Stimulated activated CD4-positive, alpha-beta T cell treated with anti-CD3 and anti-CD28 coated beads, Interleukin-15, amount 100 ng/mL, for 48 hours (primary cell): ENCODE results near the gene RIN3.
"Not testable (repeated sequence)": the region's sequence is repeated elsewhere in the genome, so short reads cannot be mapped to it uniquely, and the experiment has no call there.

ENCODE experiments used
- DNase-seq, 2 donors: peaks; one replicate each; pipeline ENCODE4 v3.0.0-alpha.2; 2020; ENCODE audit warnings: low read depth in 2 of 2

The RIN3 gene

DNA sequence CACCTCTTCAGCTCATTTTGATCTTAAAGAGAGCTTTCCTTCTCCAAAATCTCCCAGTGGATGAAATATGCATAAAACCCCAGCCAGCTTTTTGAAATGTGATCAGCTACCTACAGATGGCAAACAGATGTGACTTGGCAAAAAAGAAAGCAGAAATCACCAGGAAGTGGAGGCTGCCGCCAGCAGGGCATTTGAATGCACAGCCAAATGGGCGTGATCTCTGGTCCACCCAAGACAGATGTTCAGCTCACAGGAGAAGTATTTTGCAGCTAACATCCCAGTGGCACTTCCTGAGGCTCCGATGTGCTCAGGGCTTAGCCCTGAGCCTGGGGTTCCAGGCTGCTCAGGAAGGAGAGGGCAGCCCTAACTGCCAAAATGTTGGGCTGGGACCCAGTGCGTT lies 156.6 kb downstream of the RIN3 start:
- DNase-seq, result no peak

DNA sequence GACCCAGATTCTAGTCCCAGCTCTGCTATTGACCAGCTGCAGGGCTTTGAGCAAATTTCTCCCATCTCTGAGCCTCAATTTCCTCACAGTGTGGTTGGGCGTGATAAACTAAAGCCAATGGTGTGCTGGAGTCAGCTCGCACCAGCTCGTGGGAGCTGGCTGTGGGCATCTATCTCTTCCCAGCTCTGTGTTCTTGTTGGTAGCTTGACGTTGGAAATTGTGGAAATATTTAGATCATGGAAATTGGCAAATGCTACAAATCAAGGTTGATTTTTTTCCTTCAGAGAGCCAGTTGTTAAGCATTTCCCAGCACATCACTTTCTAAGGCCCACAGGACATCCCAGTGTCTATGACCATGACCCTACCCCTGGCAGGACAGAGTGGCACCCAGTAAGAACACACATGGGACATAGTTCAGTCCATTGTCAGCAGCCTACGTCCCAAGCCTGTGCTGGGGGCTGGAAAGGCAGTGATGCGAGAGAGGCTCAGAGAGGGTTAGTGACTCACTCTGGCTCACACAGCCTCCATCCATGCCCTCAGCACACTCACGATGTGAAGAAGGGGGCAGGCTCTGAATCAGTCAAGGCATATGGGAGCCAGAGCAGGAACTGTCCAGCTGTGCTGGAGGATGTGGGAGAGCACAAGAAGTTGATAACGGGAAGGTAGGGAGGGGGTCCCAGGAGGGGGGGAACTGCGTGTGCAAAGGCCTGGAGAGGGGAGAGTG lies 157.2 kb downstream of the RIN3 start:
- DNase-seq, result no peak

DNA sequence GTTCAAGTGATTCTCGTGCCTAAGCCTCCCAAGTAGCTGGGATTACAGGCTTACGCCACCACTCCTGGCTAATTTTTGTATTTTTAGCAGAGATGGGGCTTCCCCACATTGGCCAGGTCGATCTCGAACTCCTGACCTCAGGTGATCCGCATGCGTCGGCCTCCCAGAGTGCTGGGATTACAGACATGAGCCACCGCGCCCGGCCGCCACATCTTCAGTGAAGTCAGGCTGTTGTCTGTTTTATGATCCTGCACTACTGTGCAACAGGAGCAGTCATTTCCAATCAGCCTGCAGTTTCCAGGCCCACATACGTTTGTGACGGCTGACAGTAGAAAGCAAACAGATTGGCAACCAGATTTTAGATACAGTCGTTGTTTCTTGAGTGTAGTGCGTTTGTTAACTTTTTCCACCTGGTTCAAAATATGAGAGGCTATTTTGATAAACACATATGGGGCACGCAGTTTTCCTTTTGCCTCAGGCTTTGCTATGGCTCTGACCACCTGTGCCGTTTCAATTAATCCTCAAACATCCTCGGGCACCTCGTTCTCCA lies 160.1 kb downstream of the RIN3 start:
- DNase-seq, result no peak

DNA sequence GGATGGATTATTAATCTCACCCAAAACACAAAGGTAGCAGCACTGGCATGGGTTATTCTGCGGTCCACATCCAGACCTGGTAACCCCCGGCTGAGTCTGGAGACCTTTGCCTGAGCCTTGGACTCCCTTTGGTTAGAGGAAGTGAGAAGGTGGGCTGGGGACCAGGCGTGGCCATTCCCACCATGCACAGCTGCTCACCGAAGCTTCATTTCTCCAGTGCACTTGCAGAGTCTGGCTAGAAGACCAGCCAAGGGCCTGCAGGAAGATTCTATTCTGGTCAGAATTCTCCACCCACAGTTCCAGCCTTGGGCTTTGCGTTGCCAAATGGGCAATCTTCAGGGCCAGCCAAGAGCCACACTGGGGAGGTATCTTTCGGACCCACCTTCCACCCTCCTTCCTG lies 161.8 kb downstream of the RIN3 start:
- DNase-seq, result no peak

DNA sequence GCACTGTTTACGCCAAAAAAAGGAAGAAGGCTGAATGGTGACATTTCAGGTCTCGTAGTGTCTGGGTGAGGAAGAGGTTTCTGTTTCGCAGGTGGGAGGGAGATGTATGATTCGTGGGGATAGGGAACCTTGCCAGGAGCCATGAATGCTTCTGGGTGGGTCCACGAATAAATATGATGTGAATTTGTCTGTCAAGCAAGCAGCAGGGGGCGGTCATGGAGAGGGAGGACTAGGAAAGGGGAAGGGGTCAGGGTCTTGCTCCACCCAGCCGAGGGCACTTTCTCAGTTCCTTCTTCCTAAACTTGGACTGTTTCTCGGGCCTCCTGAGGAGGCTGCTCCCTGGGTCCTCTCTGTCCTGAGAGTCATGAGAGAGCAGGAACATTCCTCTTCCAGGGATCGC lies 162.4 kb downstream of the RIN3 start:
- DNase-seq, result no peak

DNA sequence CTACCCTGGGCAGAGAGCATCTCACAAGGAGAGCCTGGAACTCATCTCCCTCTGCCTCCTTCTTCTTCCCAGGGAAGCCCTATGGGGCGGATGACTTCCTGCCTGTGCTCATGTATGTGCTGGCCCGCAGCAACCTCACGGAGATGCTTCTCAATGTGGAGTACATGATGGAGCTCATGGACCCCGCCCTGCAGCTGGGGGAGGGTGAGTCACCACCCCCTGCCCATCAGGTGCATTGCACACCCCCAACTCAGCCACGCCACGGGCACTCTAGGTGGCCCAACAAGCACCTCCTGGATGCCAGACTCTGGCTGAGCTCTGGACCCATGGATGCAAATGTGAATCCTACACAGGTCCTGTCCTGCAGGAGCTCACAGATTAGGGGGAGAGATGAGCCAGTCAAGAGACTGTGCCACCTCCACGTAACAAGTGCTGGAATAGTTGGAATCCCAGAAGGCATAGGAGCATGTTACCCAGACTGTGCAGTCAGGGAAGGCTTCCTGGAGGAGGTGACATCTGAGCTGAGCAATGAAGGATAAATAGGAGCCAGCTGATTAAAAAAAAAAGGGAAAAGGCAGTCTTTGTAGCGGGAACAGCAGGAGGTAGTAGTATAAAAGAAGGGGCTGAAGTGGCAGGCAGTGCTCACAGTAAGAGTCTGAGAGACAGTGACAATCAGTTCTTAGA lies 163.0 kb downstream of the RIN3 start:
- no peak for DNase-seq

DNA sequence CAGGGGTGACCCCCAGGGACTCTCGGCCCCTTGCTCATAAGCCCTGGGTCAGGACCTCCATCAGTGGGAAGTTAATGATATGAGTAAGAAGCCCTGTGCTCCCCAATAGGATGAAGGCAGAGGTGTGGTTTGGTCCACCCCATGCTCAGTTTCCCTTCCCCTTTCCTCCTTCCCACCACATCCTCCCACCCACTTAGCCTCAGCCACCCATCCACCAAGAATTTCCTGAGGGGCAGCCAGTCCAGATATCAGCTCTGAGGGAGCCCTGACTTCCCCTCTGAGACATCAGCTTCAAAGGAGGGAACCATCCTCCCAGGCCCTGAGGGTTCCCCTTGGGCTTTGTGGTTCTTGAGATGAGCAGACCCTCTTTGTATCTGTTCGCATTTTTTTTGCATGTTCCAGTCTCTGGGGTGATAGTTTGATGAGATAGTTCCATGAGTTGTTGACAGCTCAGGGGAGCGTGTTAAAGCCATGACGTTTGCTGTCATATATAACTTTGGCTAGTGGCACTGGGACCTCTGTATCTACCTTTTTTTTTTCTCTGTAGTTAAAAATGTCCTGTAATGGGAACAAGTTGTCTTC lies 163.6 kb downstream of the RIN3 start:
- peak; percentile 68 to 69 for DNase-seq

DNA sequence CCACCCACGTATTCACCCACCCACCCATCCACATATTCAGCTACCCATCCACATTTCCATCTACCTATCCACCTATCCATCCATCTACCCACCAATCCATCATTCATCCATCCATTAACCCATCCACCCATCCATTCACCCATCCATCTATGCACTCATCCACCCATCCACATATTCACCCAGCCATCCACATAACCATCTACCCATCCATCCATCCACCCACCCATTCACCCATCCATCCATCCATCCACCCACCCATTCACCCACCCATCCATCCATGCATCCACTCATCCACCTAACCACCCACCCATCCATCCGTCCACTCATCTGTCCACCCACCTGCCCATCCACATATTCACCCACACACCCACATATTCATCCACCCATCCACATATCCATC lies 164.4 kb downstream of the RIN3 start:
- no peak for DNase-seq

DNA sequence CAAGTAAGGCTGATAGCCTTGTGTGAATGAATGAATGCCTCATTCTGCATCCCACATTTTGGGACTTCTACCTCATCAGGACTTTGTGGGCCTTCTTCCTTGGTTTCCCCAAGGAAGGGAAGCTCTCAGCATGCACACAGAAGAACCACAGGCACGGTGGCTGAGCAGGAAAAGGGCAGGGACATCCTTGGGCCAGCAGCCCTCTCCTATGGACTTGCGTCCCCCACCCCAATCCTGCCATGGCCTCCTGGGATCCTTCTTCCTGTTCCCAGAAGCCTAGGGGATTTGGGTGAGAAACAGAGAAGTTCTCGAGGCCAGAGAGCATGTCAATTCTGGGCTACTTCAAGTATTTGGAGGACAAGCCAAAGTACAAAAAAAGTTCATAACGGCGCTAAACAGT lies 165.2 kb downstream of the RIN3 start:
- no peak for DNase-seq

DNA sequence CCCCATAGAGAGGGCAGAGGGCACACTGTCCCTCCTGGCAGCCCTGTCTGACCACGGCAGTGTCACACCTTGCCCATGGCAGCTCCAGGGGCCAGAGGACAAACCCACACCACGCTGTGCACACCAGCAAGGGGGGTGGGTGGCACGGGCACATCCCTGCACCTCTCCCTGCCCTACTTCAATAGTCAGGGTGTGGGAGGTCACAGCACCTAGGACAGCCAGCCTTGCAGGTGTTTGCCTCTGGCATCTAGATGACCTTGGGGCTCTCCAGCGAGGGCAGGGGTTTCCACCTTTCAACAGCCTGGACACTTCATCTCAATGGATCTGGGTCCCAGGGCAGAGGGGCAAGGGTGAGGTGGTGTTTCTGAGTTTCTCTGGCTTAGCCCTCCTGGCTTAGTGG lies 165.7 kb downstream of the RIN3 start:
- DNase-seq, result no peak

DNA sequence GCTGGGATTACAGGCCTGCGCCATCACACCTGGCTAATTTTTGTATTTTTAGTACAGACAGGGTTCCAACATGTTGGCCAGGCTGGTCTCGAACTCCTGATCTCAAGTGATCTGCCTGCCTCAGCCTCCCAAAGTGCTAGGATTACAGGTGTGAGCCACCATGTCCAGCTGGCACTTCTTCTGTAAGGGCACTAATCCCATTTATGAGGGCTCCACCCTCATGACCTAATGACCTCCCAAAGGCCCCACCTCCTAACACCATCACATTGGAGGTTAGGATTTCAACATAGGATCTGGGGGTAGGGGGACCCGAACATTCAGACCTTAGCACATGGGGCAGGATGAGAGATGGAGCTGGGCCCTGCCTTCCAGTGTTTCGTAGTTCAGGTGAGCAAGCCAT lies 166.7 kb downstream of the RIN3 start:
- not testable (repeated sequence) for DNase-seq

DNA sequence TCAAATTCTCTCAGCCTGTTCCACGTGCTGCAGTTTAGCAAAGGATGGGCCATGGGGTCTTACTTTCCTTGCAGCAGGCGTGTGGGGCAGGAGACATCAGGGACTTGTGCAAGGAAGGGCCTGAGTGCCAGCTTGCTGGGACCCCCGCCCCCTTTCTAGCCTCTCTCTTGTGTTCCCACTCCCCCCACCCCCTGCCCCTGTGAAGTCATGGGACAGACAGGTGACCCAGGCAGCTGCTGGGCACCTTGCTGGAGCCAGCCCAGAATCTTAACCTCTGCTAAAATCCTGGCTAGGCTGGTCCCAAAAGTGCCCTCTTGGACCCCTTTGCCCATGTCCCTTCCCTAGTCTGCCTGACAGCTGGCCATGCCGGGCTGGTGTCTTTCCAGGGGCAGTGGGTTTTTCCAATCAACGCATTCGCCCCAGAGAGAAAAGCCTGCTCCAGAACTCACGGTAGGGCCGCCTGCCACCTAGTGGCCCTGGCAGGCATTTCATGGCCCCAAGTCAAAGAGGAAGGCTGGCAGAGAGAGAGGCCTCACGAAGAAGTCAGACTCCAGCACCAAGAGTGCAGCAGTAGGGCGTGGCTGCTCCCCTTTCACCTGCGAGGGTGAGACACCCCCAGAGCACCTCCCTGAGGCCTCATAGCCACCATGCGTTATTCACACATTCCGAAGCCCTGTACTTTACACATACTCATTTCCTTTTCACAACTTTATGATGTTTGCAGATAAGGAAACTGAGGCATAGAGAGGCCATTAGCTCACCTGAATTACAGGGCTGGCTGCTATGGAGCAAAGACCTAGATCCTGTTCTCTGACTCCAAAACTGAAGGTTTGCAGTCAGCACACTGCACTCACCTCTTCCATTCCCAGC lies 167.4 kb downstream of the RIN3 start:
- peak; percentile 50 to 67 for DNase-seq

DNA sequence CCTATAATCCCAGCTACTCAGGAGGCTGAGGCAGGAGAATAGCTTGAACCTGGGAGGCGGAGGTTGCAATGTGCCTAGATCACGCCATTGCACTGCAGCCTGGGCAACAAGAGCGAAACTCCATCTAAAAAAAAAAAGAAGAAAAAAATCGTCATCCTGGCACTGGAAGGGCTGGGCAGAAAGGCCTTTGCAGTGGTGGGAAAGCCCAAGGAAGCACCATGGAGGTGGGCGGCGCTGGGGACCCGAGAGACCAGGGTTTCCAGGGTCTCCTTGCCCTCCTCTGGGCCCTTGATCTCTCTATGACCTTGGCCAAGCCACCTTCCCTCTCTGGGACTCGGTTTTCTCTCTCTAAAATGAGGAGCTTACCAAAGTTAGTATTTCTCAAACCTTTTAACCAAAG lies 169.5 kb downstream of the RIN3 start:
- DNase-seq, result no peak

DNA sequence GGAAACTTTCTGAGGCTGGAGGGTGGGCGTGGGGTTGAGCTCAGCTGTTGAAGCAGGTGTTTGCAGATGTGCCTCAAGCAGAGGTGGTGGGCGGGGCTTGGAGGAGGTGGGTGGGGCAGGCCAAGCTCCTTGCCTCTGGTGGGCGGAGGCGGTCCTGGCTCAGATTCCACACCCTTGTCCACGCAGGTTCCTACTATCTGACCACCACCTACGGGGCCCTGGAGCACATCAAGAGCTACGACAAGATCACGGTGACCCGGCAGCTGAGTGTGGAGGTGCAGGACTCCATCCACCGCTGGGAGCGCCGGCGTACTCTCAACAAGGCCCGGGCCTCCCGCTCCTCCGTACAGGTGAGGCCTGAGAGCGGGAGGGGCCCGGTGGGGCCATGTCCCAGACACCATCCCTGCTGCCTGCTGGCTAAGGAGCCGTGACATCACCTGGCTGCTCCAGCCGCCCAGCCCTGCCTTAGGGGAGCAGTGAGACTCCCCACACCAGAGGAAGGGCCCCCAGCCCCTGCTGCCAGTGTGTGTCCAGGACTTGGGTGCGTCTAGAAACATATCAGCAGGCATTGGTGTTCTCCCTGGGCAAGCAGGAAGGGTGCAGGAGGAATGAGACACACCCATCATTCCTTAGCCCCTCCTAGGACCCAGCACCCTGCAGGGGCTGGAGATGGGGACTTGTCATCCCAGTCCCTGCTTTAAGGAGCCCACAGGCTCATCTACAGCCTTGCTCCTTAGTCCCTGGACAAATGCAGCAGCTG lies 171.4 kb downstream of the RIN3 start:
- no peak for DNase-seq

DNA sequence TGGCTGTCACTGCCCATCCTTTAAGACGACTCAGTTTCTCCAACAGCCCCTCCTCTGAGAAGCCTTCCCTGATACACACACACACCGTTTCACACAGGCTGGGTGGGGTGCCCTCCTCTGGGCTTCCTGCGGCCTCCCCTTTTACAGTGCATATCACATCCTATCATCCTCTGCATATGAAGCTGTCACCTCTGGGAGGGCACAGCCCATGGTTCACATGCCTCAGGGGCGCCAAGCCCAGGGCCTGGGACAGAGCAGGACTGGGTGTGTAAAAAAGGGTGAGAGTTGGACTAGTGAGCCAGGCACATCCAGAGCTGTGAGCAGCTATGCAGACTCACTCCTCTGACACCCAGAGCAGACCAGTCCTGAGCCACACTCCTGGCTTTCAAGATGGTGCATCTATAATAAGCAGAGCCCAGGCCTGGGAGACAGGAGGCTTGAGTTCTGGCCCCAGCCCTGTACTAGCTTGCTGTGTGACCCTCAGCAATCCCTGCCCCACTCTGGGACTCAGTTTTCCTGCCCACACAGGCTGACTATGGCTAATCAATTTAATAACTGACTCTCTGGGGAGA lies 172.3 kb downstream of the RIN3 start:
- no peak for DNase-seq

DNA sequence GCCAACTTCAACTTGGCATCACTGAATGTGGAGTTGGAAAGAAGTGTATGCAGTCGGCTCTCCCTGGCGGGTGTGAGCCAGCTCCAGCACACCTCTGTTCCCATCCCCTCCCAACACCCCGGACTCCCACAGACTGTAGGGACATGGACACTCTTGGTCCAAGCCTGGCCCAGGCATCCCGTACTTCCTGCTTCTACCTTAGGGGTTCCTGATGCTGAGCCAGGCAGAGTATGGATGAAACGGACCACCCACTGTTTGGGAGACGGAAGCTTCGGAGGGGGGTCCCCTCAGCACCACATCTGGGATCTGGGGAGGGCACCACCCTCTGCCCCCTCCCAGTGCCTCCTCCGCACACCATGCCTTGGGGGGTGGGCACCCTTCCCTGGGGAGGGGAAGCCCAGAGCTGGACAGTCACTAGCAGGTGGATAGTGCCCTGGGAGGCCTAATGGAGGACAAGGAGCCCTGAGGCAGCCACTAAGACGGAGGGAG lies 172.9 kb downstream of the RIN3 start:
- no peak for DNase-seq

DNA sequence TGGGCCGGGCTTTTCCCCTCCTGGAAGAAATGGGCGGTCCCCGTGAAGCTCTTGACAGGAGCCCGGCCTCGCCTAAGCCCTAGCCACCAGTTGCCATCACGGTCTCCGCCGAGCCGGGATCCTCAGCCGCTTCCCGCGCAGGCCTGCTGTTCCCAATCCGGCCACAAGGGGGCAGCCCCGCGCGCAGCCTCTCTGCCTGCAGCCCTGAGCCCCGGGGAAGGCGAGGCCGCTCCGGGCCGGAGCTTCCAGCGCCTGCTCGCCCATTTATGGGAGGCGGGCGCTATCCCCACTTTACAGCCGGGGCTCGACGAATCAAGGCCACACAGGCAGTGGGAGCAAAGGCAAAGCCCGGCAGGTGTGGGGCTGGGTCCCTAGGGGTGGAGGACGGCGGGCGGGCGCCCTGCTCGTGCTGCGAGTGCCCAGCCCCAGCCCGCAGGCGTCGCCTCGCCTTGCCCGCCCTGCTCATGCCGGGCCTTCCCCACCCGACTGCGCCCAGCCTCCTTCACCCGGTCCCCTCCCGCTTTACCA lies 173.4 kb downstream of the RIN3 start:
- peak in 1 of 2 donors; percentile 58 for DNase-seq

DNA sequence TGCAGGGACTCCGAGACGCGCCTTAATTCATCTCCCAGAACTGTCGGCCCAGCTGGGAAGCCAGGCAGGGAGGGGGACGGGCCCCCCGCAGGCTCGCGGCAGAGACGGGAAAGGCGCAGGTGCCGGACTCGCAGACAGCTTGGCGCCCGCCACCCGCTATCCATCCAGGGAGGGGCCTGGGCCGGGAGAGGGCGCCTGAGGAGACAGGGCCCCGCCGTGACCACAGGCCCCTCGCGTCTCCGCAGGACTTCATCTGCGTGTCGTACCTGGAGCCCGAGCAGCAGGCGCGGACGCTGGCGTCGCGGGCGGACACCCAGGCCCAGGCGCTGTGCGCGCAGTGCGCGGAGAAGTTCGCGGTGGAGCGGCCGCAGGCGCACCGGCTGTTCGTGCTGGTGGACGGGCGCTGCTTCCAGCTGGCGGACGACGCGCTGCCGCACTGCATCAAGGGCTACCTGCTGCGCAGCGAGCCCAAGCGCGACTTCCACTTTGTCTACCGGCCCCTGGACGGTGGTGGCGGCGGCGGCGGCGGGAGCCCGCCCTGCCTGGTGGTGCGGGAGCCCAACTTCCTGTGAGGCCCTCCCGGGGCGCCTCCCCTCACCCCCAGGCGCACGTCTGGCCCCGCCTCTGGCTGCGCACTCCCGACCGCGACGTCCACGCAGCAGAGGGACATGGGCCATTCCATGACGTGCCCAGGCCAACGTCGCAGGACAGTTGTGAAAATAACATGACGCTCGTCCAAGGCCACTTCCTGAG lies 174.3 kb downstream of the RIN3 start:
- no peak for DNase-seq
